NCI-H2081 (cell line): ENCODE data around the gene ORC2.
A peak's percentile ranks its signal among the peaks of the same experiment; 100 is the strongest.
"Not testable (repeated sequence)": the region's sequence is repeated elsewhere in the genome, so short reads cannot be mapped to it uniquely, and the experiment has no call there.

Experiments used
- DNase-seq, 2 experiments: peaks; one replicate each; lab custom pipeline; 2025; lab: John Stamatoyannopoulos, UW

Gene ORC2

DNA sequence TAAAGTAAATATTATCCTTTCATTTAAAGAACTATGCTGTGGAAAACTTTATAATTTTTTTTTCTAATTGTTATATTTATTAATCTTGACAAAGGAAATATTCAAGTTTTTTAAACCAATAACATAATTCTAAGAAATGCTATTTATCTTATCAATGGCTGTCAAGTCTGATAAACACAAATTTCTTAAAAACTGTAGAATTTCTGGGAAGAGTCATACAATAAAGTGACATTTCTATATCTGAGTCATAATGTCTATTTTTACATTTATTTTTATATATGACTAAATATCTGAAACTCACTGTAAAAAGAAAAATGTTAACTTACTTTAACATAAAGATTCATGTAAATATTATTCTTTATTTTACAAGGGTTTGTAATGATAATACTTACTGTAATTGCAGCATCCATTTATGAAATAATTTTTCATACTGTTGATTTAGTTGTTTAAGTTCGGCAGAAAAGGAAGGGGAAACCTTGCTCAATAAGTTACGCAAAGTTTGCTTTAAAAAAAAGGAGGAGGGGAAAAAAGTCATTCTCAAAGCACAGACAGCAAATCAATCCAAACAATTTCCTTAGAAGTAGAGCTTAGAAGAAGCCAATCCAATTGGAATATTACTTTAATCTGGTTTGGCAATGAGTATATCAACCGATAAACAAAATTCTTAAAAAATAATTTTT lies 32.4 kb downstream of the ORC2 start:
- no peak for DNase-seq

- DNase-seq: no peak
Measured at GRCh38 chr2:200929334-200930249, 33.9 kb downstream of the ORC2 start.

- no peak for DNase-seq
Measured at GRCh38 chr2:200922439-200922838, 41.0 kb downstream of the ORC2 start.

DNA sequence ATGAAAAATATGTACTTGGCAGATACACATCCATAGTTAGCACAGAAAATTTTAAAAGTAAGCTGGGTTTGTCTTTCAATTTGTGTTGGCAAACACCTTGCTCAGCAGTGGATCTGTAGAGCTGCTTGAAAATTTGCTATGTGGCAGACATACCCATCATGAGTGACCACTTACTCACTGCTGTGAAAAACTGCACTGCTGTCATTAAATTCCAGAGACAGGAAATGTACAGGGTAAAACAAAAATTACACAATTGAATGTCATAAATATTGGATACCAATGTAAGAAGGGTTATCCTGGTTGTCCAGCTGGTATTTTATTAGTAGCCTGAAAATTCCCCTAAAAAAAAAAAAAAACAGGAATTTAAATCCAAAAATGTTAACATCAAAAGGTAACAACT lies 49.8 kb downstream of the ORC2 start:
- no peak for DNase-seq

GRCh38 chr2:200909958-200910357 lies 53.5 kb downstream of the ORC2 start:
- no peak for DNase-seq

DNA sequence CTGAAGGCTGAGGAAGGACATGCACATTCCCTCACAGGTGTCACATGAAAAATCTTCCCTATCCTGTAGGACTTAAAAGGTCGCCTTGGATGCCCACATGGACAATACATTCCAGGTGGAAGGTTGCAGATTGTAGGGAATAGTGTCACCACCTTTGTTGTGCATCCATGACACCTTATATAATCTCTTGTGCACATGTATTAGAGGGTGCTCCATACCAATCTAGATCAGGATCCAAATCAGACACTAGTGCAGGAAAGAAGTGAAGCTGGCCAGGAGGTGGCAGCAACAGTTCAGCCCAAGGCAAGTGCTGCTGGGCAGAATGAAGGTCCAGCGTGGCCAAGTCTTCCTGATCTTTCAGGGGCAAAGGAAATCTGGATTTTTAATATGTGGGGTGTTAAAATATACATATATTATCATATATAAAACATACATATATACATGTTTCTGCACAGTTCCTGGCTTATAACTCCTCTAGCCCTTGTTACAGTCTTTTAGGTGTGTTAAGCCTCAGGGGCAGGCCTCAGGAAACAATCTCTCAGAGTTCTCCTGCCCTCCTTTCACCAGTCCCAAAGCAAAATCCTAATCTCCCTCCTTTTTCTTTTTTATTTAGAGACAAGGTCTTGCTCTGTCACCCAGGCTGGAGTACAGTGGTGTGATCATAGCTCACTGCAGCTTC lies 57.7 kb downstream of the ORC2 start:
- DNase-seq: peak; percentile 11 to 55

DNA sequence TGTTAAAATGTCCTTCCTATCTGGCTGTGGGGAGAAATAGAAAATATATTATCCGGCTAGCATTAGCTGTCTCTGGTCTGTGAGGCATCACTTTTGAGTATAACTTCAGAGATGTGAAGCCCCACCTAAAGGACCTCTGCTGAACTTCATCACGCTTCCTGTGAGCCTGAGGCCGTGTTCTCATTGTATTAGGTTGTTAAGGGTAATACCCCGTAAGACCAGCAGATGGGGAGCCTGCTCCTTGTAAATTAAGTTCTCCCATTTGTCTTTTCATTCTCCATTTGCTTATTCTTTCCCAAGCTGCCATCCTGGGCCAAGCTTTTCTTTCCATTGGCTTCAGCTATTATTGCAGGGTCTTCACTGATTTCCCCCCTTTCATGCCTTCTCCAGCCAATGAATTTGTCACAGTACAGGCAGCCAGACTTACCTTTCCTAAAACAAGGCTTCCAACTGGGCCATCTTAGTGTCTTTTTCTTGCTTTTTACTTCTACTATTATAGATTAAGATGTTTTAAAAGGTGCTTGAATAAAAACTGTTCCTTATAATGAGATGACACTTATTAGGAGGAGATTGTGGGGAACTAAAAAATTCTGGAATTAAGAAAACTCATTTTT lies 61.9 kb downstream of the ORC2 start:
- DNase-seq: peak; percentile 81 to 83

DNA sequence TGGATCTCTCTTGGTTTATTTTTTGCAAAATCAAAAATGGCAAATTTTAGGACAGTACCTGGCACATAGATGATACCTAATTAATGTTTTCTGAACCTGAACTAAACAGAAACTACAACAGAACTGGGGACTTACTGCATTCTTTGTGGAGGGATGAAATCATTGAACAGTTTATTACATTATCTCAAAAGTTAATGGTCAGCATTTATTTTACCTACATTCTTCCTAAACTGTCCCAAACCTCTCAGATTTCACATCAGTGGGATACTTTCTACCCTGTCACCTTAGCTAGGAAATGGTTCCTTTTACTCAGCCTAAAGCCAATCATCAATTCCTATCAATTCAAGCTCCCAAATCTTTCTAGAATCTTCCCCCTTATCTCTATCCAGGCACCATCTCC lies 64.0 kb downstream of the ORC2 start:
- no peak for DNase-seq

DNA sequence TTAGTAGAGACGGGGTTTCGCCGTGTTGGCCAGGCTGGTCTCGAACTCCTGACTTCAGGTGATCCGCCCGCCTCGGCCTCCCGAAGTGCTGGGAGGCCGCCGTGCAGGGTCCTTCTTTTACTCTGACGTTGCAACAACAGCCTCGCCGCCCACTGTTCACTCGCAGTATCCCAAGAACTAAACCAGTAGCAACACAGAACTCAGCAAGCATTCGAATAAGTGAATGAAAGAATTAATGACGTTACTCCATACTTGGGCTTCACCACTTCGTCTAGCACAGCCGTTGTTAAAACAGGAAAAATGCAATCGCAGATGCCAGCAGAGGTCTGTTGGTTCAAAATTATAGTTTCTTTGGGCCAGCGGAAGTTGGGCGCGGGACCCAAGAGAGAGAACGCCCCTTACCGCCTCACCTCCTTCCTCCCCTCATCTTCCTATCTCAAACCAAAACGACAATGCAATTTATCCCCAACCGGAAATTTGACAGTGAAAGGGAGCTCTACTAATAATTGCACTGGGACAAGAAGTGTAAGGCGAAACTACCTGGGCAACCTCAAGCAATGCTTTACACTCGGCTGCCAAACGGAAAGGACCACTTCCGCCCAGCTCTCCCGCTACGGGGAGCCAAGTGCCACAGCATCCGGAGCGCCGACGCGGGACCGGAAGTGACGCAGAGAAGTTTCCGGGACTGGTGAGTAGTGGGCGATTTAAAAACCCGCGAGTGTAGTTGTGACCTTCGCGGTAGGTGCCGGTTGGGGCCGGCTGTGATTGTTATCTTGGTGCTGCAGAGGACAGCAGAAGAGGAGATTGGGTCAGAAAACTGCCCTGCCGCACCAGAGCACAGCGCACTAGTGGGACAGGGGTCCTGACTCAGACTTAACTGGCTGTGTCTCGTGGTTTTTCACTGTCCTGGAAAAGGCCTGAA lies 74.5 kb downstream of the ORC2 start, which contains the start of the genes NIF3L1 and PPIL3:
NIF3L1 (plus strand) TSS at position 668 of the 922 bp plus-strand sequence. CDS start 2,573 bp downstream, outside the sequence.
PPIL3 (minus strand) TSS at position 374 of the 922 bp plus-strand sequence. CDS start 1,462 bp downstream, outside the sequence.
- peak; percentile 94 to 99 for DNase-seq

GRCh38 chr2:200881715-200882249 lies 81.7 kb downstream of the ORC2 start:
- not testable (repeated sequence) for DNase-seq

- DNase-seq: no peak
Measured at GRCh38 chr2:200878289-200878880, 85.1 kb downstream of the ORC2 start.

DNA sequence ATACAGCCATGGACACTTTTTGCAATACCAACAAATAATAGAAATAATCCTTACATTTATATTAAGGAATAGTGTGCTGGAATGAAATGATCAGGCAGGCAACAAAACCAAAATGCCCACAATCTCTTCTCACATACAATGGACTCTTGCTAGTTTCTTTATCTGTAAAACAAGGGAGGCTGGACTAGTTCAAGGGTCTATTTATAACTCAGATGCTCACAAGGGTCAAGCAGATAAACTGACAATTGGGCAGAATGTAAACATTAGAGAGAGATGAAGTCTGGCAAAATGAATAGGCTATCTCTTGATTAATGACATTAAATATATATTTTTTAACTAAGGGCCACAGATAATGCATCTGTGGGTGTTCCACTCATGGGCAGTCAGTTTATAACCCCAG lies 86.0 kb downstream of the ORC2 start:
- no peak for DNase-seq

DNA sequence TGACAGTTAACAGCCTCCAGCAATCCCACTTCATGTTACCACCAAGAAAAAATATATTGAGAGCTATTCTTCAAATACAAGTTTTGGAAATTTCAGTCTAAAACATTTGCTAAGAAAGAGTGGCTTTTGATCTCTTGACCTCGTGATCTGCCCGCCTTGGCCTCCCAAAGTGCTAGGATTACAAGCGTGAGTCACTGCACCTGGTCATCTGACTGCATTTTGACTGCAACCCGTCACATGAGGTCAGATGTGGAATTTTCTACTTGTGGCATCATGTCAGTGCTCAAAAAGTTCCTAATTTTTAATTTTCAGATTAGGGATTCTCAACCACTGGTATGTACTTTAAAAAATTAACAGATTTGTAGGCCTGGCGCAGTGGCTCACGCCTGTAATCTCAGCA lies 89.9 kb downstream of the ORC2 start:
- DNase-seq: no peak

DNA sequence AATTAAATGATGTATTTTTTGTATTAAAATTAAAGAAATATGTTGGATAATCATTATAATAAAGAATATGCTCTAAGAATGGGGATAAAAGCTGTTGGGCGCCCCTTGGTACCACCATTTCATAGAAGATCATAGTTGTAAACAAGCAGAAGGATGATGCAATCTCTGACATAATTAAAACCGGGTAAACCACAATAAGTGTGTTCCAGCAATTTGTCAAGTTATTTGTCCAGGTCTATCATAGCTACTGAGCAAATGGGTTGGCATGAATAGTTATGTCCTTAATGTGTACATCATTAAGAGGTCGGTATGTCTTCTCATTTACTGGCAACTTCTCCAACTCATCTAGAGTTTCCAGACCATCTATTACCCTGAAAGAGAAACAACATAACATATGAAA lies 92.3 kb downstream of the ORC2 start:
- DNase-seq: no peak

DNA sequence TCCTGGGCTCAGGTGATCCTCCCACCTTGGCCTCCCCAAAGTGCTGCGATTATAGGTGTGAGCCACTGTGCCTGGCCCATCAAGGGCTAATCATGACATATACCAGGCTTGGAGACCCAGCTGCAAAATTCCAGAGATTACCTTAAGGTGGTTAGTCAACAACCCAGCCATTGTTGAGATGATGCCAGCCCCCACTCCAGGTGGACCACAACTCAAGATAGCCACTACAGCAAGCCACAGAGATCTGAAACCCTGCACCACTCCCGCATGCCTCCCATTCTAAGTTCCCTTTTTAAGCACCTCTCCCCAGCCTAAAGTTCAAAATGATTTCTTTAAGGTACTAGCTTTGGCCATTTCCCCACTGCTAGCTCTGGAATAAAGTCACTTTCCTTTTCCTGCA lies 94.4 kb downstream of the ORC2 start:
- DNase-seq: no peak

- DNase-seq: peak; percentile 89 to 95
Measured at GRCh38 chr2:200864176-200865034, 99.1 kb downstream of the ORC2 start, which contains the start of gene CLK1. TSS of gene CLK1 (minus strand) at chr2:200864658. CDS start at chr2:200861862, 2,796 bp downstream.

DNA sequence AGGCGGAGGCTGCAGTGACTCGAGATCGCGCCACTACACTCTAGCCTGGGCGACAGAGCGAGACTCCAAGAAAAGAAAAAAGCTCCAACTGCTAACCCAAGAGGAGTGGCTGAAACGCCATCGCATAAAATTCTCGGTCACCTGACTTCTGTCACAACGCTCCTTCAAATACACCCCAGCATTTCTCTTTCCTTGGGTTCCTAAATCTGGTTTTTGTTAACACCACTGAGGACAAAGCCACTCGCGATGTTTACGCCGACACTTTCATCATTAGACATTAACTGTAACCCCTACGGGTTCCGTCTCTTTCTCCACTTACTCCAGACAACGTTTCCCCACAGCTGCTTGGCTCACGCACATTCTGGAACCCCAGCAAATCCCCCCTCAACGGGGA lies 99.7 kb downstream of the ORC2 start:
- peak in 1 of 2 experiments; percentile 44 for DNase-seq

DNA sequence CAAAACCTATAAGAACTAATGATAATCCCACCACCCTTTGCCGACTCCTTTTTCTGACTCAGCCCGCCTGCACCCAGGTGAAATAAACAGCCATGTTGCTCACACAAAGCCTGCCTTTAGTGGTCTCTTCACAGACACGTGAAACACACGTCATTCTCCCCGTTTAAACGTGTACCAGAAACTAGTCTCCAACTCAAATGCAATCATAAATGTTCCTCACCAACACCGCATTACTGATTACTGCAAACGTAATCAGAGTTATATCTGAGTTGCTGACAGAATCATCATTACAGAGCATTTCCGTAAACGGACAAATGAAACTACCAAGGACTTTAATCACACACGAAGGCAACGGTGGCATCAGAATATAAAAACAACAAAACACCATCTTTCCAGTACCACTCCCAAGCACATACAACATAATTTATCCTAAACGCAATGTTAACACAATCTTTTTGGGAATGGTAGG lies 100.9 kb downstream of the ORC2 start:
- DNase-seq: peak in 1 of 2 experiments; percentile 49

DNA sequence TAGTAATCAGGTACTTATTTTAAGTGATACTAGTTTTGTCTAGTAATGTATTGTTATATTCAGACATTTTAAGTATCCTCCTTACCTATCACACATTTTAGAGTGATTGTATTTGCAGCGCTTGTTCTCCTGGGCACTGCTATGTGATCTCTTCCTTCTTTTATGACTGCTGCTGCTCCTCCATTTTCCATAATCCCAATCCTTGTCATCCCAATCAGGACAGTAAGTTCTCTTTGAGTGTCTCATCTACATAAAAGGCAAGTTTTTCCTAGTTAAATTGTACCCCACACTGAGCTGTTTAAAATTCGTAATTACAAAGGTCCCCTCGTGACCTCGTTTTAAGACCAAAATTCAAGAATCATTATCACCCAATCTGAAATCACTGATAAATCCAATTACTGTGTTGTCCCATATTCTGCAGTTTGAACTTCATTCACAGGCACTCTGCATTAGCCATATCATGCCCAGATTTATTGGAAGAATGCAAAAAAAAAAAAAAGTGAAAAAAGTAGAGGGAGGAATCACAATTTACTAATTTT lies 101.8 kb downstream of the ORC2 start:
- no peak for DNase-seq
